Right kidney (tissue), 1 donor: Measurements from ENCODE around the gene UNC79.
A peak's percentile ranks its signal among the peaks of the same experiment; 100 is the strongest.

Experiments
- DNase-seq: peaks from one replicate; pipeline ENCODE4 v3.0.0-alpha.2; 2016

Gene UNC79

DNA sequence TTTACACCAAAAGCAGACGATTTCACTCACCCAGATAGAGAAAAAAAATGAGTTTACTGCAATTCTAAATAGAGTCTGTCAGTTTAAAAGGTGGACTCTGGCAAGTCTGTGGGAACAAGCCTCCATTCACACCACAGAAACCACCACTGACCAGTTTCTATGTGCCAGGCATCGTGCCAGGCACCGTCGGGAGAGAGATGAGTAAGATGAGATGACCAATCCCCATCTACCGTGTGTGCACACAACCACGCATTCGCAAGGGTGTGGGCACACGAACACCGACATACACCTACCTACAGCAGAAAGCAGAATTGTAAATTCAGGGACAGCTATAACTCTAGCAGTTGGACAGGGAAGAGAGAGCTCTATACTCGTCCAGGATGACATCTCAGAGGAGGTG, 299.3 kb downstream of the UNC79 start:
- DNase-seq = no peak

DNA sequence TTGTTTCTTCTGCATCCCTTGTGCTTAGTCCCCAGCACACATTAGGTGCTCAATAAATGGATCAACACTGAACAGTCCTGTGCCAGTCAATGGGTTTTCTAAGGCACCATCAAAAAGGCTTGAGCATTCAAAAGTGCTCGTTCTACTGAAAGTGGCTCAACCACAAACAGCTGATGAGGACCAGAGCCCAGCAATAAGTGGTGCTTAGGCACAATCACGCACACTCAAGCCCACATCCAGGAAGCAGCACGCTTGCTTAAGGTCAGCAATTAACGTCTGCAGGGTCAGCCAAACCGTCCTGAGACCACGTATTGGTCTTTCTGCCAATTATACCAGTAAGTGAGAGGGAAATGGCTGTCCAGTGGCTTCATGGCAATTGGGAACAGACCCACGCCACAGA, 301.0 kb downstream of the UNC79 start:
- DNase-seq = no peak

DNA sequence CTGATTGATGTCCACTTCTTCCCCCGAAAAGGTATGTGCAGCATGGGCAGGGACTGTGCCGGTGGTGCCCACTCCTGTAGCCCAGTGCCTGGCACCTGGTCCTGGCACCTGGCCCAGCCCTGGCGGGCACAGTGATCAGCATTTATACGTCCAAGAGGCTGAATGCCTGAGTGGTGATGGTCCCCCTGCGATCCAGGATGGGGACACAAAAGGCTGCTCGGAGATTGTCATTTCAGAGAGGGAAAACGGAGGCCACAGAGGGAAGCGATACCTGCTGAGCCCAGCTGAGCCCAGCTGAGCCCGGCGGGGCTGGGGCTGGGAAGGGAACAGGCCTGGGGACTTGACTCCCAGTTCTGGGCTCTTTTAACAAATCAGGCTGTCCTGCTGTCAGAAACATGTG, 301.8 kb downstream of the UNC79 start:
- no peak for DNase-seq

DNA sequence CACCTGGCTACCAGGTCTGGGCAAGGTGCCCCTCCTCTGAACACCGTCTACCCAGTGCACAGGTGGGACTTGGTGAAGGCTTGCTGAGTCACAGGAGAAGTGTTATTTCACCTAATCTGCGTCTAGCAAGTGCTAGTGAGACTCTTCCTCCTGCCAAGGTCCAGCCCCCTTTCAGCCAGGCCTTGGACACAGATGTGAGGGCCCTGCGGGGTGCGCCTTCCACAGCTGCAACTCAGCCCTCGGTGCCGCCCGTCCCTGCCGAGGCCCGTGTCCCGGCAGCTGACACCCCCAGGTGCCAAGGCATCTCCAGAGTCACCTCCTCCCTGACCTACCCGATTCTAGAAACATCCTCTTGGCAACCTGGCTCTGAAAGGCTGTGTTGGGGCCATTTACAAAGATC, 302.5 kb downstream of the UNC79 start:
- DNase-seq = no peak

DNA sequence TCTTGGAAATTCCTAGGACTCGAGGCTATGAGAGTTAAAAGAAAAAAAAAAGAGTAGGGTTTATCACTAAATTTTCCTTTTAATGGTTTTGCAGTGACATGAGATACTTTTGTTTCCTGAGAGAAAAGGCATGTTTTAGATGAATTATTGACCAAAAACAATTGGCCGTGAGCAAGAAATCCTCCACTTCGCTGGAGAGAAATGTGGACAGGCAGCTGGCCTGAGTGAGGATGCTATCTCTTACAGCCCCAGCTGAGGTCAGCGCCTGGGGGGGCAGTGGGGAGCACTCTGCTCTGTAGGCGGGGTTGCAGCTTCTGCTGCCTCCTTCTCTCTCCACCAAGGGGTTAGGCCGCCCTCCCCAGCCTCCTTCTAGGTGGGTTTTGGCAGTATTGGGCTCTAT, 302.9 kb downstream of the UNC79 start:
- DNase-seq = no peak

DNA sequence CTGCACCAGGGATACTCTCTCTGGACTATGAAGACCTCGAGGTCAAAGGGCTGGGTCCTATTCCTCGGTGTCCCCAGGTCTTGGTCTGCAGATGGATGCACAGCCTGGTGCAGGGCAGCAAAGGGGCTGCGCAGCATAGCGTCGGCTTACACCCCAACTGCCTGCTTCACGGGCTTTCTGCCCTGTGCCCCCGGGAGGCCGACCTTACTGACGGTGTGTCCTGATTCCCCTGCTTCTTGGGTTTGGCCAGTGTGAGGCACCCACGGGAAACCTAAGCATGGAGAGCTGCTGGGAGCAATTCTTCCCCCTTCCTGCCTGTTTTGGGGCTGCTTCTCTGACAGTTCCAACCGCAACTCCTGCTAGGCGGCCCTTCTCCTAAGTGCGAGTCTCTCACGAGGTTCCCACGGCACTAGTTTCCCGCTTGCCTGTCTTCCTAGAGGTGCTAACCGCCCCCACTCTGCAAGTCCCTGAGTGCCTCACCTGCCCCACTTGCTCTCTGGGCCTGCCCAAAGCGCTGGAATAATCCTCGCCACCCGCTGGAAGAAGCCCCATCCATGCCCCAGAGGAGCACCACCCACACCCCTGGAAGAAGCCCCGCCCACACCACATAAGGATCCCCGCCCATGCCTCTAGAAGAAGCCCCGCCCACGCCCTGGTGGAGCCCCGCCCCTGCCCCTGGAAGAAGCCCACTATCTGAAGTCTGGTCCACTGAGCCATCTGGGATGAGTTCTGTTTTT, 303.5 kb downstream of the UNC79 start:
- DNase-seq = no peak

DNA sequence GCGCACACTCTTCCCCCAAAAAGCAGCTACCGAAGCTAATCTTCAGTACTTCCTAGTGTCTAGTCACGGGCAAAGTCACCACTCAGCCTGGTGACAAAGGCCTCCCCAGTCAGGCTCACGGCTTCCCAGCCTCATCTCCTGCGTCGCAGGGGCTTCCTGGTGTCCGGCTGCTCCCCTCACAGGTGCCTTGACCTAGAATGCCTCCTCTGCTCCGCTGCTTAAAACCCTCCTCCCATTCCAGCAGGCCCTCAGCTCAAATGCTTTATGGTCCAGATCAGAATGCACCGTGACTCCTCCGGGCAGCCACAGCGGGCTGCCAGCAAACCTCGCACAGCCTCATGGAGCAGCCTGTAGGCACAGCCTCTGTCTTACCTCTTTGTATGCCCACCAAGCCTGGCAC, 304.5 kb downstream of the UNC79 start:
- peak; percentile 55 for DNase-seq

DNA sequence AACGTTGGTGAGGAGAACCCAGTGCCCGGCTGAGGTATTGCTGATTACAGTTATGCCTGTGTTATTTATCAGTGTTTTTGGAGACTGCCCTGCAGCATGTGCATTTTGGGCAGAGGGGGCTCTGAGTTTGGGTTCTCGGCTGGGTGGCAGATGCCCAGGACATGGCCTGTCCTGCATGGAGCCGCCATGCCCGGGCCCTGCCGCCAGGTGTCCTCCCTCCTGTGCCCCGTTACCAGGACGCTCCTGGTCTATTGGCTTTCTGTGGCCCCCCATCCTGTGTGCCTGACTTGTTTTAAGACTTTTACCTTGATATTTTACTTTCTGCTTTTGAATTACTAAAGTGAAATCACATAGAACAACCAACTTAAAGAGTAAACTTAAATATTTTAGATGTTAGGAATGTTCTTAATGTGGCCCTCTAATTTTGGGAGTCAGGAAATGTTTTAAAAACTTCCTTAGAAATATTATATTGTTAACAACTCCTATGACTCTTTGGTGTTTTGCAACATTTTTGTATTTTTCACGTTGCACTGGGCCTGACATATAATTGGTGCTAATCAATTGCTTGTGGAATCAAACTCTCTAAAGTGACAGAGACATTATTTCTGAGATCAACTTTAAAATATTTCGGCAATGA, 305.8 kb downstream of the UNC79 start:
- DNase-seq = no peak

DNA sequence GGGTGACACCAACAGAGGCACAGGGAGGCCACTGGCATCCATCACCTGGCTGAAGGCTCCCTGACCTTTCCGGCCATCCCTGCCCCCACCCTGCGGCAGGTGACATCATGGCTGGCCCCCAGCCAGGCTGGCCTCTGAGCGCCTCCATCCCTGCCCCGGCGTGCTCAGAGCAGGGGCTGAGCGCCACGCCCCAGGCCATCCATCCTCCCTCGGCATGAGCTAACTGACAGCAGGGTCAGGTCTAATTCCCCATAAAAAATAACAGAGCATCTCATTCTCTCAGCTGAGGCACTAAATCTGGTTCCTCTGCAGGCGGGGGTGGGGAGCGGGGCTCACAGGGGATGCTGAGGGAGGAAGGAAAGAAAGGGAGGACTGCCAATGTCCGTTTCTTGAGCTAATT, 306.9 kb downstream of the UNC79 start:
- no peak for DNase-seq

DNA sequence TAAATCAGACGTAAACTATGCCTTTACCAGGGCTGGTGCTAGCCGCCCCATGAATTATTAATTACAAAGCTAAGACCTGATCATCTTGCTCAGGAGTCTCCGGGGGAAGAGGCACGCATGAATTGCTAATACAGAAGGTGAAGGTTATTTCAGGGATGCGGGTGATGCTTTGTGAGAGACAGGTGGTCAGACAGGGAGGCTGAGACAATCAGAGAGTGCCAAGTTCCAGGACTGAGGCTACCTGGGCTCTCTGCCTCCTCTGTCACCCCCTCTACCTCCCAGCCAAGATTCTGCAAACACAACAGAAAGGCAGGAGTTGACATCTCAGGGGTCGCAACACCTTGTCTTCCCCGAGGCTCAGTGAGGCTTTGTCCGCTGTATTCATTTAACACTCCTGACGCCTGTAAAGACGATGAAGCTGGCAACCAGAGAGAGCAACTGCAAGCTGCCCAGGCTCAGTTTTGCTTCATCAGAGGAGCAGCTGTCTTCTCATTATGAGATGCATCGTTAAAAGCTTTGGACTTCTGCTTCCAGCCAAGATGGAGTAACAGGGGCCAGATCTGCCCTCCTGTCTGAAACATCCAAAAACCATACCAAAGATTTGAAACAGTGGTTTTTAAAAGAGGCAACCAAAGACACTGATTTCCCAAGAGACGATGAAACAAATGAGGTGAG, 311.0 kb downstream of the UNC79 start:
- DNase-seq = no peak

DNA sequence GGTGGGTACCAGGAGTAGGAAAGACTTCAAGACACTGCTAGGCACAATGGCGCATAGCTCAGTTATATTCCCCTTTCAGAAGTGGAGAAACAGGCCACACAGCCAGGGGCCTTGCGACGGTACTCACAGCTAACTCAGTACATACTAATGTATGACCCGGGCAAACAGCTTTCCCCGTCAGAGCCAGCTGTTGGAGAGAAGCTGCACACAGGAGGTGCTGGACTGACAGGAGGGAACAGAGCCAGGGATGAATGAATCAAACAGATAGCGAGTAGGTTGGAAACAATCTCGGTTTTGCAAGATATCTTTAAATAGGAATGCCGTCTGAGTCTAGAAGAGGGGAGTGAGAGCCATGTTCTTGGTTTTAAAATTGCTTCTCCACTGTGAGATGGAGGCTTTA, 312.0 kb downstream of the UNC79 start:
- DNase-seq = no peak

DNA sequence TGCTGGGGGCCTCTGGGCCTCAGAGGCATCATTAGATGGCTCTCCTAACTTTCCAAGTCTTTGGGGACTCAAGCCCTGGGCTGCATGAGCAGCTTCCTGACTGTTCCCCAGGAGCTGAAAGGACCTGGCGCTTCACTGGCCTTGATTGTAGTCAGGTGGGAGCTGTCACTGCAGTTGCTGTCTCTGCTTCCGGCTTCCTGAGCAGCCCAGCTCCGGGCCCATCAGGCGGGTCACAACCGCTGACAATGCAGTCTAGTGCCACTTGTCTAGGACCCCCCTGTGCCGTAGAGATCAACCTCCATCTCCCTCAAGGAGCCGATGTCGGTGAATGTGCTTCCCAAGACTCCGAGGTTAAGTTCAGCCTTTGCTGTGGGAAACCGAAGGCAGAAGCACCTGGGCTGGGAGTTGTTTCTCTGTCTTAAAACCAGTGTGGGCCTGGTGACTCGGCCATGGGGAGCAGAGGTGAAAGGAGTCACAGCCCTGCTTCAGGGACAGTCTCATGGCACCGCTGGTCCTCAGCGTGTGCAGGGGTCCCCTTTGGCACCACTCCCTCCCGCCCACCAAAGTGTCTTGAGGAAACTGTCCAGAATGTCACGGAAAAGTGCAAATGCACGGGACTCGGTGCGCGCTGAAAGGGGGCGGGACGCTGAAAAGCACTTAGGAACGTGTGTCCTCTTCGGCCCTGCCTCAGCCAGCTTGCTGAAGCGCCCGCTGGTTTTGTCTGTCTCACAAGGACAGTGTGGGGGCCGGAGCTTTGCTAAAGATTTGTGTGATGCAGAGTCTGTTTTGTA, 312.7 kb downstream of the UNC79 start:
- no peak for DNase-seq

DNA sequence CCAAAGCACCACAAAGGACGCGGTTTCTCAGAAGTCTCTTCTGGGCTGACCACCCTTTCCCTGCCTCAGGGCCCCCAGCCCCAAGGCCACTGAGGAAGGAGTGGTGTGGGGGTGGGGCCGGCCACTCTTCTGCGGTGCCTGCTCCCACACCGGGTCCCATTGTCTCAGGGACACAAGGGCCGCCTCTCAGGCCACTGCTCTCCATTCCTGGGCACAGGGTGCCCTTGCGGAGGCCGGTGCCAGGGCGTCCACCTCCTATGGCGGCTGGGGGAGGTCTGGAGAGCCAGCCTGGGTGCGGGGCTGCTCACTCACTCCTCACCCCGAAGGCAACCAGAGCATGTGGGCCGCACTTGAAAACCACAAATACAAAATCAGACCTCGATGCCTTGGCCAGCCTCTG, 313.4 kb downstream of the UNC79 start:
- no peak for DNase-seq

DNA sequence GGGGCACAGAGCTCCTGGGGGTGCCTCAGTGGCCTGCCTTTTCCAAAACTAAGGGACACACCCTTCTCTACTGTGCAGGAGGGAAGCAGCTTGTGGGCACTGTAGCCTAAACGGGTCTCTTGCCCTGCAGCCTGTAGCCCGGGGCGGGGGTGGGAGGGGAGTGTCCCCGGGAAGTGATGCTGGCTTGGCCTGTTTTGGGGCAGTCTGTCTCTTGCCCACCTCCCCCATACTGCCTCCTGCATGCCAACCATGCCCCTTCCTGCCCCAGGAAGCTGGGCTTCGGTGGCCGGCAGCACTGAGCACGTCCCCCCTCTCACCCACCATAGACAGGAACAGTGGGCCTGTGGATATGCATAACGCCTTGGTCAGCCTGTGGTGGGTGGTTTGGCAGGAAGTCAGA, 314.1 kb downstream of the UNC79 start:
- no peak for DNase-seq

DNA sequence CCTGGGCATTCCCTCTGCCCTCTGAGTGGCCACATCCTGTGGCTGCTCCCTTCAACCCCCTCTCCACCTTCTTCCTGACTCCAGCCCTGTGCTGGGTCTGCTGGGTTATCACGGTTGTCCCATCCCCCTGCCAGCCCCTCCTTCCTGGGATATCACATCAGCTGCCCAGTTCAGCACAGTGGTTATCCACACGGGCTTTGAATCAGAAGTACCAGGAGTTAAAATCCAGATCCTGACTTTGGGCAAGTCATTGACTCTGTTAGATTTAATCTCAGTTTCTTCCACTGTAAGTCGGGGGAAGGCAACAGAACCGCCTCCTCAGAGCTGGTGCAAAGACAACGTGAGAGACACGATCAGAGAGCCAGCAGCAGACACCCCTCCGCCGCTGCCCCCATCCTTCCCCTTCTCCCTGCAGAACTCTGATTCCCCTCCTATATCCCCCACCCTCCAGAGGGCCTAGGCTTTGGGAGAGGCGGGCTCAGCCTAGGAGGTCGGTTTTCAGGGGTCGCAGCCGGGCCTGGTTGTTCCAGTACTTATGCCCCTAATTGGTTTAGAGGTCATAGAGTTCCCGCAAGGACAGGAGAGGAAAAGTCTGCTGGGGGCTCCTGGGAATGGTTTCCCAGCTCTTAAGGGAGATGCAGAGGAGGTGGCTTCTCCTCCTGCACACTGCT, 315.0 kb downstream of the UNC79 start:
- no peak for DNase-seq

DNA sequence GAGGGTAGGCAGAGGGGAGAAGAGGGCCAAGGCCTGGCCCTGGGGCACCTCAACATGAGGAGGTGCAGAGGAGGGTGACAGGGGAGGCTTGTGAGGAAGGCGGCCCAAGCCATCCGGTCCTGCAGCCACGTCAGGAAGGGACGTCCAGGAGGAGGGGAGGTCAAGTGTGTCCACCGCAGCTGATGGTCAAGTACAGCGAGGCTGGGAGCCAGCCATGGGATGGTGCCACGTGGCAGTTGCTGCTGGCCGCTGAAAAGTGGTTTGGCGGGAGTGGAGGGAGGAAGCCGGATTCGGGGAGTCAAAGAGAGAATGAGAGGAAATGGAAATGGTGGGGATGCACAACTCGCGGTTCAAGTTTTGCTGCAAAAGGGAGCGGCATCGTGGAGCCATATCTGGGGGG, 316.4 kb downstream of the UNC79 start:
- DNase-seq = no peak

DNA sequence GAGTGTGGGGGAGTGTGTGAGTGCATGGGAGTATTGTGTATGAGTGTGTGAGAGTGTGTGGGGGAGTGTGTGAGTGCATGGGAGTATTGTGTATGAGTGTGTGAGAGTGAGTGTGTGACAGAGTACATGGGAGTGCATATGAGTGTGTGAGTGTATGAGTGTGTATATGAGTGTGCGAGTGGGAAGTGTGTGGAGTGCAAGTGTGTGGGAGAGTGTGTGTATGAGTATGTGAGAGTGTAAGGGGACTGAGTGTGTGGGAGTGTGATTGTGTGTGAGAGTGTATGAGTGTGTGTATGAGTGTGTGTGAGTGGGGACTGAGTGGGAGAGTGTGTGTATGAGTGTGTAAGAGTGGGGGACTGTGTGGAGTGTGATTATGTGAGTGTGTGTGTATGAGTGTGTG, 316.8 kb downstream of the UNC79 start:
- no peak for DNase-seq

DNA sequence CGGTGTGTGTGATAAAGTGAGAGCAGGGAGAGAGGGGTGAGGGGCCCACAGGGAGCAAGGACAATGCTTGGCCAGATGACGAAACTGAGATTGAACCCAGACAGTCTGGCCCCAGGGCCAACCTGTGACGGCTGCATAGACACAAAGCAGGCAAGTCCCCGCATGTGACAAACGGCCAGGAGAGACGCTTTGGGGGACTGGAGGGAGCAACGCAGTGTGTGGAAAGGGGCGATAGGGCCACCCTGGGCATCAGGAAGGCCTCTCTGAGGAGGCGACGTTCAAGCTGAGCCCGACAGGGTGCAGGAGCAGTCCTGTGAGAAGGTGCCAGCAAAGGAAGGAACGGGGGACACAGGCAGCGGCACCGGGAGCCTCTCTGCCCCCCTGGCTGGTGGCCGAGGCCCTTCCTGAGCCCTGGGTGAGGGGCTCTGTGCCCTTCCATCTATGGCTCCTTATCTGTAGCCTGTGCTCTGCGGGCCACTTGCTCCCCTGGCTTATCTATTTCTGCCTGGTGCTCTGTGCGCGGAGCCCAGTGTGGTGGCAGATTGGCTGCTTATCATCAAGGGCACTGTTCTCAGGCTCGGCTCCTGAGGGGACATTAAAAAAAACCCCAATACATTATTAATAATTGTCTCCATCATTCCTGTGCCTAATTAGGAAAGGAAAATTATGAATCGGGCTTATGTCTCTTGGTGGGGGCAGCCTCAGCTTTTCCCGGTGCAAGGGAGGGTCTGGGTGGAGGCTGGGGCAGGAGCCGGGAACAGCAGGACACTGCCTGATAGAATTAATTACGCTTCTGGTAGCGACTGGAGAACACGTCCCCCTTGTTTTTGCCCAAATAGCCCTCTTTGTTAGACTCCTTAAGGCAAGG, 317.7 kb downstream of the UNC79 start:
- DNase-seq = no peak

DNA sequence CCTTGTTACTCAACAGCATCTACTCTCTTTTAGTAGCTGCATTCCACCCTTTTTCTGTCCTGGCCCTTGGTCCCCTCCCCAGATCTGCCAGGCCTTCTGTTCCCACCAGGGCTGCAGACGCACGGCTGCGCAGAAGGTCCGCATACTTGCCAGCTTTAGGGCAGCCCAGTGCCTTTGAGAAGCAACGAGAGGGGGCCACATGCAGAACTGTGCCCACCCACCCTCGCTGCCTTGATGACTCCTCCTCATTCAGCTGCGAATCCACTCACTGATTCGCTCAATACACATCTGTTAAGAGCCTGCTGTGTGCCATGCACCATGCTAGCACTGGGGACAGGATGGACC, 318.3 kb downstream of the UNC79 start:
- no peak for DNase-seq

DNA sequence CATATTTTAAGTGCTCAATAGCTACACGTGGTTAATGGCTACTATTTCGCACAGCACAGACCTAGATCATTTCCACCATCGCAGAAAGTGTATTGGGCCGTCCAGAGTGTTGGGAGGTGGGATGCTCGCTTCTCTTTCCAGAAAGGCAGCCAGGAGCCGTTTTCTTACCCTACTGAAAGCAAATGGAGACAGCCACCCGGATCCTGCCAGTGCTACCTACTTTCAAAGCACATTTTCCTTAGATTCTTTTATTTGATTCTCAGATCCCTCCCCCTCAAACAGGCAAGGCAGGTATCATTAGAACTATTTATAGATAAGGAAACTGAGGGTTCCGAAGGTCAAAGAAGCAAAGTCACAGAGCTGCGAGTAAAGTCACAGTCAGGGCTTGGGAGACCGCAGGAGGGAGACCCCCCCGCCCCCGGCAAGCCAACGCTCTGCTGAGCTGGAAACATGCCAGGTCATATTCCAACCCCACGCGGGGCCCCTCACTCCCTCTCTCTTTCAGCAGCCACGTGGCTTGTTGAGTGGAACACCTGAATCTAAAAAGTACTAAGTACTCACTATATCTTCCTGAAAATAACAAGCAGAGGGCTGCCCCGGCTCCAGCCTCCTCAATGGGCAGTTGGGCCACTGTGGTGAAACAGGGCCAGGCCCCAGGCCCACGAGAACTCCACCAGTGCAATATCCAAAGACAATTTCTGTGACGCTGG, 321.4 kb downstream of the UNC79 start:
- DNase-seq = peak; percentile 35

DNA sequence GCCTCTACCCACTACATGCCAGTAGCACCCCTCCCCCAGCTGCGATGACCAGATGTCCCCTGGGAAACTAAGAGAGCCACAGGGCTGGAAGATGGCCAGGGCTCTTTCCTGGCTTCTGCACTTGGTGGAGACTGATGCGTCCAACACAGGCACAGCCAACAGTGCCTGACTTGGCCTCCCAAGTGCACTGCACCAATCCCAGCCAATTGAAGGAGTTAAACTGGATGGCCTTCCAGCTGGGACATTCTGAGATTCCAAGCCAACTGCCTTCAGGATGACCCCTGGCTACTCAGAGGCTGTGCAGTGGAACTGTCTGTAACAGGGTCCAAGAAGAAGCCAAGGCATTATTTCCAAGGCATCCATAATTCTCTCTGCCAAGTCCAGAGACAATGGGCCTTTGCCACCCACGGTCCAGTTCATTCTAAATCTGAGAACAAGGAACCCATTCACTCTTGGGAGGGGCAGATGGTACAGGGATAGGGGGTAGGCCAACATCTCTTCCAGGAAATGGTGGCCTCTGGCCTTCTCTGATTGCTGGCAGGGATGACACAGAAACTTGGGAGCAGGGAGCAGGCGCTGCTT, 322.3 kb downstream of the UNC79 start:
- DNase-seq = no peak
